Colonic mucosa (tissue), 4 donors: ENCODE data around the gene TPRA1. TPM values are rescaled to one million over a fixed set of nuclear protein-coding genes. Genes with fewer than 3 reads are reported as not detected.

Experiments
- DNase-seq: peaks from one replicate; pipeline ENCODE4 v3.0.0-alpha.2; 2020
- H3K27ac ChIP-seq: fragments of 200-600 bp; one replicate; pipeline ENCODE4 v1.8.0; 2021
- H3K27me3 ChIP-seq: fragments of 200-600 bp; one replicate; pipeline ENCODE4 v1.8.0; 2021
- H3K36me3 ChIP-seq: fragments of 200-600 bp; one replicate; pipeline ENCODE4 v1.8.0; 2021
- H3K4me1 ChIP-seq: fragments of 200-600 bp; one replicate; pipeline ENCODE4 v1.8.0; 2021; ENCODE audit warnings: mild to moderate bottlenecking
- H3K4me3 ChIP-seq: fragments of 200-600 bp; one replicate; pipeline ENCODE4 v1.8.0; 2021
- H3K9ac ChIP-seq, 2 donors: one replicate each; pipeline ENCODE4 v1.7.0; 2013; ENCODE audit warnings: control low read depth in 2 of 2, low read depth in 2 of 2, low read length in 2 of 2
- H3K9me3 ChIP-seq: fragments of 200-600 bp; one replicate; pipeline ENCODE4 v1.8.0; 2021
- intact Hi-C: fragments of 100-400 bp; cut with DNase I; formaldehyde crosslinking; loops from one replicate; pipeline ENCODE4 v1.14.1; 2022
- total RNA-seq, 2 donors: library from RNA; stranded (reverse); fragmentation: NEBNext Ultra II Directional in 1 of 2; extraction: Animal tissue kit (Norgen Biotek cat#: 25700) in 1 of 2; gene quantifications; one replicate each; pipeline ENCODE4 v1.2.1, GENCODE V29; 2021
- TF ChIP-seq, protein P1 (sequence below): fragments of 200-600 bp; IDR thresholded peaks from one replicate; pipeline ENCODE4 v1.8.0; 2022; ENCODE audit warnings: antibody characterized with exemption, mild to moderate bottlenecking
- donor health status: healthy.
- donor health status: DM: no; HTN: no; CAD: no.
- donor health status: DM: no; HTN: no; CAD: no.

TPRA1 gene
- total RNA-seq, 2 donors from 2014 or later: 23.4 to 38.0 TPM

DNA sequence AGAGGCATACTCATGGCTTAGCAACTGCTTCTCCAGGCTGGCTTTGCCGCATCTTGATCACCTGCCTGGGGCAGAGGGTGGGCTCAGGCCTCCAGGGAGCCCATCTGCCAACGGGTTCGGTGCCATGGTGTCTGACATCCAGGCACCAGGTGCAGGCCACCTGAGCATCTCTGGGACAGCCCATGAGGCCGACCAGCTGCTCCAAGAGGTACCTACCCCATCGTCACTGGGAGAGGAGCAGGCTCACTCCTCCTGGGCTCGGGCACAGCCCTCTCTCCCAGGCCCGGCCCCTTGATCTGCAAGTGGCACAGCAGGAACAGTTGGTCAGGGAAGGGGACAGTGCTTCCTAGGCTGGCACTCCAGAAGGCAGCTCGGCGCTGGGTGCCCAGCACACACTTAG is 21.9 kb downstream of the TPRA1 start:
- no peak overlapping the region for H3K27ac ChIP-seq
- no peaks in the 10 kb centered on the region for H3K4me1 ChIP-seq
- intact Hi-C loops: no loop called here
- no peak overlapping the region for H3K9ac ChIP-seq
- H3K9me3 ChIP-seq: no peaks in the 10 kb centered on the region
- no peaks in the 10 kb centered on the region for H3K27me3 ChIP-seq
- TF ChIP-seq, protein P1, sequence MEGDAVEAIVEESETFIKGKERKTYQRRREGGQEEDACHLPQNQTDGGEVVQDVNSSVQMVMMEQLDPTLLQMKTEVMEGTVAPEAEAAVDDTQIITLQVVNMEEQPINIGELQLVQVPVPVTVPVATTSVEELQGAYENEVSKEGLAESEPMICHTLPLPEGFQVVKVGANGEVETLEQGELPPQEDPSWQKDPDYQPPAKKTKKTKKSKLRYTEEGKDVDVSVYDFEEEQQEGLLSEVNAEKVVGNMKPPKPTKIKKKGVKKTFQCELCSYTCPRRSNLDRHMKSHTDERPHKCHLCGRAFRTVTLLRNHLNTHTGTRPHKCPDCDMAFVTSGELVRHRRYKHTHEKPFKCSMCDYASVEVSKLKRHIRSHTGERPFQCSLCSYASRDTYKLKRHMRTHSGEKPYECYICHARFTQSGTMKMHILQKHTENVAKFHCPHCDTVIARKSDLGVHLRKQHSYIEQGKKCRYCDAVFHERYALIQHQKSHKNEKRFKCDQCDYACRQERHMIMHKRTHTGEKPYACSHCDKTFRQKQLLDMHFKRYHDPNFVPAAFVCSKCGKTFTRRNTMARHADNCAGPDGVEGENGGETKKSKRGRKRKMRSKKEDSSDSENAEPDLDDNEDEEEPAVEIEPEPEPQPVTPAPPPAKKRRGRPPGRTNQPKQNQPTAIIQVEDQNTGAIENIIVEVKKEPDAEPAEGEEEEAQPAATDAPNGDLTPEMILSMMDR: no peak
- peaks cover 9% of the 10 kb centered on the region for H3K36me3 ChIP-seq
- H3K4me3 ChIP-seq: no peak overlapping the region
- DNase-seq: no peak

- Histone ChIP-seq H3K4me3 (no peak overlapping the region), H3K27ac (no peak overlapping the region), H3K36me3 (no peaks in the 10 kb centered on the region), H3K9me3 (no peaks in the 10 kb centered on the region), H3K4me1 (no peaks in the 10 kb centered on the region), H3K9ac (no peak overlapping the region), H3K27me3 (no peaks in the 10 kb centered on the region)
- TF ChIP-seq, protein P1: no peak
- intact Hi-C loops: no loop called here
- DNase-seq: no peak
Observed at GRCh38 chr3:127566833-127567232, 23.7 kb downstream of the TPRA1 start.

- Histone ChIP-seq H3K36me3 (no peaks in the 10 kb centered on the region), H3K9ac (no peak overlapping the region), H3K27ac (no peak overlapping the region), H3K9me3 (no peaks in the 10 kb centered on the region), H3K27me3 (no peaks in the 10 kb centered on the region), H3K4me1 (no peaks in the 10 kb centered on the region), H3K4me3 (no peak overlapping the region)
- intact Hi-C loops: no loop called here
- TF ChIP-seq, protein P1: no peak
- no peak for DNase-seq
Observed at GRCh38 chr3:127565711-127566110, 24.8 kb downstream of the TPRA1 start.

DNA sequence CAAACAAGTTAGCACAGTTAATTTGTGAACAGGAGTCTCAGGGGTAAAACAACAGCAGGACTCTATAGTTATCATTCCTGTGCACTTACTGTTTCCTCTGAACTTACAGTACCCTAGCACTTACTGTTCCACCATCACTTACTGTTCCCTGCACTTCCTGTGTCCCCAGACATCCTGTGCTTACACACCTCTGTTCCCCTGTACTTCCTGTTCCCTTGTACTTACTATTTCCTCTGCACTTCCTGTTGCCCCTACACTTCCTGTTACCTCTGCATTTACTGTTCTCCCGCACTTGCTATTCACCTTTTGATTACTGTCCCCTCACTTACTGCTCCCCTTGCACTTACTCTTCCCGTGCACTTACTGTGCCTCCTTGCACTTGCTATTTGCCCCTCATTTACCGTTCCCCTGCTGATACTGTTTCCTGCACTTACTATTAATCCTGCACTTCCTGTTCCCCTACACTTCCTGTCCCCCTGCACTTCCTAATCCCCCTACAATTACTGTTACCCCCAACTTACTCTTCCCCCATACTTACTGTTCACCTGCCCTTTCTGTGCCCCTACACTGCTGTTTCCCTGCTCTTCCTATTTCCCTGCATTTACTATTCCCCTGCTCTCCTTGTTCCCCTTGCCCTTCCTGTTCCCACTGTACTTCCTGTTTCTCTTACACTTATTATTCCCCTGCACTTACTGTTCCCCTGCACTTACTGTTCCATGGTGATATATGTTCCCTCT is 30.3 kb downstream of the TPRA1 start:
- no peak for DNase-seq
- H3K27me3 ChIP-seq: no peaks in the 10 kb centered on the region
- H3K9me3 ChIP-seq: no peaks in the 10 kb centered on the region
- TF ChIP-seq, protein P1: no peak
- H3K4me3 ChIP-seq: no peak overlapping the region
- H3K4me1 ChIP-seq: no peaks in the 10 kb centered on the region
- intact Hi-C loops: no loop called here
- no peak overlapping the region for H3K27ac ChIP-seq
- no peak overlapping the region for H3K9ac ChIP-seq
- H3K36me3 ChIP-seq: no peaks in the 10 kb centered on the region

- H3K4me3 ChIP-seq: no peak overlapping the region
- no peaks in the 10 kb centered on the region for H3K27me3 ChIP-seq
- no peaks in the 10 kb centered on the region for H3K4me1 ChIP-seq
- no peak for DNase-seq
- no peak overlapping the region for H3K27ac ChIP-seq
- H3K9ac ChIP-seq: no peak overlapping the region
- TF ChIP-seq, protein P1: no peak
- H3K9me3 ChIP-seq: no peaks in the 10 kb centered on the region
- intact Hi-C loops: no loop called here
- no peaks in the 10 kb centered on the region for H3K36me3 ChIP-seq
Observed at GRCh38 chr3:127556565-127556964, 34.0 kb downstream of the TPRA1 start.
